Measurements from ENCODE around the gene PXDN.

- TF ChIP-seq CTCF (IDR thresholded peaks at IDR 0.05) (no peak), FOXP4 (CRISPR knock-in tag; IDR thresholded peaks at IDR 0.05) (no peak), HMGXB4 (CRISPR knock-in tag; IDR thresholded peaks at IDR 0.05) (no peak)
These were observed 94.0 kb downstream of the PXDN start for GRCh38 chr2:1650085-1650872.
